GM21526 (cell line): ENCODE measurements around the gene FCAMR.

Experiments used
- ATAC-seq: cut with Tn5 transposase; IDR thresholded peaks from one replicate; pipeline ENCODE4 v1.9.1; 2021; ENCODE audit warnings: moderate library complexity; ENCODE audit not compliant: unreplicated experiment, low FRiP score

FCAMR gene

GRCh38 chr1:206970446-206970845 is at the start of gene FCAMR:
TSS of gene FCAMR (minus strand) at chr1:206970460. CDS start at chr1:206970125, 335 bp downstream.
- ATAC-seq = no peak

DNA sequence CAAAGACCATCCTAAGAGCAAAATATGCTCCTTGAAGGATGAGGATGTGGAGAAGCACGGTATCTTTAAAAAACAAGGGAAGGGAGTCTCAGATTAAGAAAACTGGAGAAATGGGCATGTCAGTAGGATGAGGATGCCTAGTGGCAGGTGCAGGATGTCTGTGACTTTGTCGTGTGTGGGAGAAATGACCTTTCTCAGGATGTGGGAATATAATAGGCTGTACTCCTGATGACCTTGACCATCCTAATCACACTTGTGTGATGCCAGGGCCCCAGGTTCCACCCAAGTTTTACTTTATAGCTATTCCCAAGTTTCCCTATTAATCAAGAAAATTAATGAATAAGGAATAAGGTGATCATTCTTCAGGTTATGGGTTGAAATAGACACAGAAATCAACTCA is 49.4 kb upstream of the FCAMR start:
- ATAC-seq = no peak

DNA sequence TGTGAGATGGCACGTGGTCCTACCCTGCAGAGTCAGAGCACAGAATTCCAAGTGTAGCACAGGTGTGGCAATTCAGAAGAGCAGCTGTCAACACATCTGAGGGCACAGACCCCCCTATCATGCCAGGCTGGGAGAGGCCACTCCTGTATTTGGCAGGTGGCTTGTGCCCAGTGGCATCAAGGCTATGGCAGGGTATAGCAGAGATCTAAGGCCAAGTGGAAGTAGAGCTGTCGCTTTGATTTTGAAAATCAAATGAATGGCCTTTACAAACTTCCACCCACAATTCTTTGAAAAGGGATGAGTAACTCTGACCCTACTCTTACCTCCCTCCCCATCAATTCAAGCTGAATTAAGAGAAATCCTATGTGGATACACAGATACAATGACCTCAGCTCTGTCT is 48.9 kb upstream of the FCAMR start:
- ATAC-seq = no peak

DNA sequence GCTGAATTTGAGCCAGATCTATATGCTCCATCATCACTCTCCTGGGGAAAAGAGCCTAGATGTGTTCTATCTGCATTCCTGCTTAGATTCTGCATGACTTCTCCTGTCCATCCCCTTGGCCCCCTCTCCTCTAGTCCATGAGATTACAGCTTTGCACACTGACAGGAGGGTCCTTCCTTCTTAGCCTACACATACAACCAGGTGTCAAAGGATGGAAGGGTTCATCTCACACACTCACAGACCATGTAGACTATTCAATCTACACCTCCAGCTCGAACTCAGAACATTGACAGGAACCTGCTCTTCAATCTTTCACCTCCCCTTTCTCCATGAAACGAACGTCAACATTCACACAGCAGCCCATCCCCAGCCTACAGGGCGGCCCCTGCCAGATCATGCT is 48.4 kb upstream of the FCAMR start:
- no peak for ATAC-seq

- no peak for ATAC-seq
Observed at GRCh38 chr1:207017615-207018559, 47.6 kb upstream of the FCAMR start.

DNA sequence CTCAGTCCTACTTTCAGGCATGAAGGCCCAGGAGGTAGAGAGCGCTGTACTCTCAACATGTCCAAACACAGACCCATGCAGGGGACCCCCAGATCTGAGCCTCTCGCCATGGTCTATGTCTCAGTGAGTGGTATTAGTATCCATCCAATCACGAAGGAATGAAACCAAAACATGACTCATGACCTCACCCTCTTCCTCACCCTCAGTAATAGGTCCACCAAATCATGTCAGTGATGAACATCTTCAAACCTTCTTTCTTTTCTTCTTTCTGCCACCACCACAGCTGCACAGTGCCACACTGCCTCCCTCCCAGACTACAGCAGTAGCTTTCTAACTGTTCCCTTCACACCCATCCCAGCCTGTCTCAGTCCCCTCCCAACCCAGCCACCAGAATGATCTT is 45.5 kb upstream of the FCAMR start:
- no peak for ATAC-seq

GRCh38 chr1:207014728-207015127 is 44.5 kb upstream of the FCAMR start:
- no peak for ATAC-seq

DNA sequence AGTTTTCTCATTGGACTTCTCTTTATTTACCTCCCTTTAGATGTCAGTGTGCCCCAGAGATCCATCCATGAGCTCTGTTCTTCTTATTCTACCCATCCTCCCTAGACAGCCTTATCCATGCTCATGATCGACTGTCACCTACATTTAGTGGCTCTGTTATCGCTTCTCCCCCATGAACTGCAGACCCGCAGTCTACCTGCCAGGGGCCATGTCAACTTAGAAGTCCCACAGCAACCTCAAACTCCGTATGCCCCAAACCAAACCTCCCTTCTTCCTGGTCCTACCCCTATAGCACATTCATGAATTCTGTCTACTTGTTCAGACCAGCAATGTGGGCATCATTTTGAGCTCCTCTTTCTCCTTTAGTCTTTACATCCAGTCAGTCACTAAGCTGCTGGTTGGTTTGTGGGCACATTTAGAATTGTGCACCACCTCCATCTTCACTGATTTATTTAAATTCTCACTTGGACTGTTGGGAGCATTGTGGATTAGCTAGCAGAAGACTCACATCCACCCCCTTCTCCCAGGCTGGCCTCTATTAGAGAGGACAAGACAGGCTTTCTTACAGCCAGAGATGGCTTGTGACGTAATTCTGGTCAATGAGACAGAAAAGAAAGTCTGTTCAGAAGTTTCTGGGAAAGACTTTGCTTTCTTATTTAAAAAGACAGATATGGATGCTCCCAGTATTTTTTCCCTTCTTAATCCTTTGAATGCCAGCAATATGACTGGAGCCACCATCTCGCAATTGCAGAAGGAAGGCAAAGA is 43.2 kb upstream of the FCAMR start:
- no peak for ATAC-seq

- no peak for ATAC-seq
Observed at GRCh38 chr1:207010726-207011125, 40.5 kb upstream of the FCAMR start.

DNA sequence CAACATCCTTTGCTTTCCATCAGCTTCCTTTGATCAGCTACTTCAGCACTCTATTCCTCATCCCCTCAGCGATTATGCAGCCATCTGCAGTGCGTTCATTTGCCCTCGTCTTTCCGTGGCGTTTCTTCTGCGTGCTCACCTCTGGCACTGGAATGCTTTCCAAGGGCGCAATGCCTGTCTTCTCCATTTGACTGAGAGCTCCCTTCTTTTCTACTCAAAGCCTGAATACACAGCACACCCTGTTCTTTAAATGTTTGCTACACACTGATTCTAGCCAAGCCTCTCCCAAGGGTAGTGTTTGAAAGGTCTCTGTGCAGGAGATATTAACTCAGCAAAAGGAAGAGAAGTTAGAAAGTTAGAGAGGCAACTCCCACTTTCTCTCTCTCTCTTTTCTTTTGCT is 39.7 kb upstream of the FCAMR start:
- no peak for ATAC-seq

GRCh38 chr1:207009182-207009850 is 39.1 kb upstream of the FCAMR start:
- ATAC-seq = no peak

GRCh38 chr1:207007352-207008033 is 37.2 kb upstream of the FCAMR start:
- ATAC-seq = no peak

DNA sequence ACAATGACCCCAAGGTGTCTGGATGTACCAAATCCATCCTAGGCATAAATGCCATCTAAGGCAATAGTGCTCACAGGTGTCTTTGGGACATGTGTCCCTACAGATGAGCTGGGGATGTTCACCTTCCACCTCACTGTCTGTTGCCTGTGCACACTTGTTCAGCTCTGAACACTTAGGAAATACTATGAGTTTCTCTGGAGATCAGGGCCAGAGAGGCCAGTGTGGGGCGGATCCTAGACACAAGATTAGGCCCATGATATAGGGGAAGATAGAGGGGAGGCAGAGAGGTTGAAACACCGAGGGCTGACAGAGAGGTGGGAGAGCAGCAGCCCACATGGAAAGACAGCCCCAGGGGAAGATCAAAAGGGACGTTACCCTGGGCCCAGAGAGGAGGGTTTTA is 36.7 kb upstream of the FCAMR start:
- ATAC-seq = no peak

DNA sequence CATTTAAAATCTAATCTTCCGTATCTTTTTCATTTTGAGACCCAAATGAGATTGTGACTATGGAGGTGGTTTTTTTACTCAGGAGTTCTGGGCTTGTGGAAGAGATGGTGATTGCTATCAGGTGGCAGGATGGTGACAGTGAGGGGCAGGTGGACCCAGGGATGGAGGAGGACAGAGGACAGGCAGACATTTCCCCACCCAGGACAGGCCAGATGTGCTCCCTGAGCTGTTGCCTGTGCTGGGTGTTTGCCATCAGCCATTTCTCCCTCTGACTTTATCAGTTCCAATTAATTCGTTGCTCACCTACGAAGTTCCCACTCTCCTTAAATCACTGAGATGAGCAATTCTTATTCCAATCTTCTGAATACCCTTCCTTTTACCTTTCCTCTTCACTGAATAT is 35.8 kb upstream of the FCAMR start:
- no peak for ATAC-seq

GRCh38 chr1:207004931-207005830 is 34.9 kb upstream of the FCAMR start:
- peak; percentile 62 for ATAC-seq

DNA sequence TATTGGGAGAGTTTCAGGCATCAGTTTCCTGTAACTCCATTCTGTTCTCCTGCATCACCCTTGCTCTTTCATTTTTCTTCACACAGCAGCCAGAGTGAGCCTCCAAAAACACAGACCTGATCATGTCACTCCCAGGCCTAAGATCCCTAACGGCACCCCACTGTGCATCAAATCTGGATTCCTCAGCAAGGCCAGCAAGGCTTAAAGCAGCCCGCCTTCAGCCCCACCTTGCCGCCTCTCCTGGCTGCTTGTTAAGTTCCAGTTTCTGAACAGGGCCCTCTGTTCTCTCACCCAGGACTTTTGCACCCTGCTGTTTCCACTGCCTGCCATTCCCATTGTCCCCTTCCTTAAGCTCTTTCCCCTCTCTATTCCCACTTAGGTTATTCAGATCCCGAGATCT is 33.0 kb upstream of the FCAMR start:
- ATAC-seq = no peak

DNA sequence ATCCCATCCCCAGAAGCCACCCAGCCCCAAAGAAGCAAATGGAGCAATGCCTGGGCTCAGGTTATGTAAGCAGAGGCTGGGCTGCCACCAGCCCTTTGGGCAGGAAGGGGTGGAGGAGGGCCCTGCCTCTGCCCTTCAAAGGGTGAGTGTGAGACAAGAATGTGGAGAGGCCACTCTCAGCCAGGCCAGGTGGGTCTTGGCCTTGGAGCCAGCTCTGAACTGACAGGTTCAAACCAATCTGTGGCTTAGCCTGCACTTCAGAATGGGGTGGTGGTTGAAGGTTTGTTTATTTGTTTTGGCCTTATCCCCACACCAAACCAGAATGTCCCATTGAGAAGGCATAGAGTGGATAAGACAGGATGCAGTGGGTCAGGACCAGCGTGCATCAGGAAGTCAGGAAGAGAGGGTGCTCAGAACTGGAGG is 32.5 kb upstream of the FCAMR start:
- ATAC-seq = no peak

DNA sequence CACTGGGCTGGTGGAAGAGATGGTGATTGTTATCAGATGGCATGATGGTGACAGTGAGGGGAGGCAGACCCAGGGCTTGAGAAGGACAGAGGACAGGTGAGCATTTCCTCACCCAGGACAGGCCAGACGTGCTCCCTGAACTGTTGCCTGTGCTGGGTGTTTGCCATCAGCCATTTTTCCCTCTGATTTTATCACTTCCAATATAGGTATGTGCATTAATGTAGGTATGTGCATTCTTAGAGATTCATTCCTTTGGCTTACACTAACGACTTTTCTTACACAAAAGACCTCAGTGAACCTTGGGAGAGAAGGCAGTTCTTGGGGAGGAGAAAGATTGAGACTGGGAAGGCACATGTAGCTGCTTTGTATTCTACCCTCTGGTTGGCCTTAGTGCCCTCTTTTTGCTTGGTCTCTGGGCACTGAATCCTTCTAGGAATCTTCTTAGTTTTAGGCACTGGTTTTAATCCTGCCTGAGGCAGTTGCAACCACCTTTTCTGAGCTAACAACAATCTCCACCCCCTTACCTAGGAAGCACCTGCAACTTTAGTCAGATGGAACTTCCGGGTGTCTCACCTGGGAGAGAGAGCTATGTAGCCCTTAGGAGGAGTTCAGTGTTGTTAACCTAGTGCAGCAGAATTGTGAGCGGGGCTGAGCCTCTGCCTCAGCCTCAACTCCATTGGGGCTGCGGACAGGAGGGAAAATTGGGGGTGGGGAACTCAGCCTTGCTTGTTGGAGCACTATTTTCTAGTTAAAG is 31.4 kb upstream of the FCAMR start:
- ATAC-seq = no peak
